NCI-H2081 (cell line): ENCODE results near the gene LCP2.

Experiments used
- DNase-seq, 2 experiments: peaks; one replicate each; lab custom pipeline; 2025; lab: John Stamatoyannopoulos, UW

Gene LCP2

DNA sequence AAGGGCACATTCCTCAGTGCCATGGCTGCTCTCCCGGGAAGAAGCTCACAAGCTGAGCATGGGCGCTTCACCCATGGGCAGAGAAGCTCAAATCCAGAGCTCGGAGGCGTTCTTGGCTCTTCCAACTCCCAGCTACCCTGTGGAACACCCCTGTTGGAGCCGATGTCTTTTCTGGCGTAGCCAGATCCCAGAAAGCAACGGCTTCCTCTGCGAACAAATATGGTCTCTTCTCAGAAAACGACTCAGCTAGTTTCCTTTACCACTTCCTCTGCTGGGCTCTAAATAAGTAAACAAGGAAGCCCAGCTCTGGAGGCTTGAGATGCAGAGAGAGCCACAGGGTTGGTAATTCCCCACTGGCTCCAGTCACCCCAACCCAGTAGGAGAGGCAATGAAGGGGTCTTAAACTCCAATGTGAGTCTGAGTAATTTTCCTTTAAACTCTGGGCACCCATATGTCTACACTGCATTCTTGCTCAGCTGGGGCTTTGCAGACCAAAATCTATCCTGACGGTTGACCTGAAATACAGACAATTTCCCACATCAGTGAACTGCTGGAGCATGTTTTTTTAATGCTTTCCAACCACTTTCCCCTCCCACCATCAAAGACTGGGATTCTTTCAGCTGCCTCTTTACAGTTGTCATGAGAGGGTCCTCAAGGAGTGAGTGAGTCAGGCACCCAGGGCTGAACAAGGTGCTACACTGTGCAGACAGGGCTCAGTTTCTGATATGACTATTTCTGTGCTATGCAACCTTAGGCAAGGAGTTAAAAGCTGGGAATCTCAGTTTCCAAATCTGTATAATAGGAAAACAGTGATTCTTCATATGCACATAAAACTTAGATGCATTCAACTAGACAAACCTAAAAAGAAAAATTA, at the start of gene LCP2:
Gene LCP2, minus strand, starts transcription at position 189 of the 874 bp plus-strand sequence. Its CDS starts 166 bp downstream, at position 23.
- DNase-seq: no peak

DNA sequence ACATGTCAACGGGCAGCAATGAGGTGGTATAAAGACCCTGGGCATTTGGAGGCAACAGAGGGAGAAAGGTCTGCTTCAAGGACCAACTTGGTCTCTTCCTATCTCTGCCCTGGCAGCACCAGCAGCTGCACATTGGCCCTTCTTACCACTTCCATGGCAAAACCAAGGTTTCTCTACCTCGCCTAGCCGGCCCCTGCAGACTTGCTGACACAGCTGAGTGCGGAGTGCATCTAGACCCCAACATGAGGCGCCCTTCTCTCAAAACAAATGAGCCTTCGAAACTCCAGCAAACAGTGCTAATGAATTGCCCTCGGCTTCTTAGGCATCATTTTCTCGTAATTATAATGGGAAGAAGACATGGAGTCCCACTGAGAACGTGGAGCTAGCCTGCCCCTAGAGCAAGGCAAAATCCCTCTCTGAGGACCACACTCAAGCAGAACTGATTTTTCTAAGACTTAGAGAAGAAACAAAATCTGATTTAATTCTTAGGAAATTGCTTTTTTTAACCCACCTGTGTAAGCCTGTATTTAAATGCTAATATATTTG, 49.5 kb upstream of the LCP2 start:
- no peak for DNase-seq

DNA sequence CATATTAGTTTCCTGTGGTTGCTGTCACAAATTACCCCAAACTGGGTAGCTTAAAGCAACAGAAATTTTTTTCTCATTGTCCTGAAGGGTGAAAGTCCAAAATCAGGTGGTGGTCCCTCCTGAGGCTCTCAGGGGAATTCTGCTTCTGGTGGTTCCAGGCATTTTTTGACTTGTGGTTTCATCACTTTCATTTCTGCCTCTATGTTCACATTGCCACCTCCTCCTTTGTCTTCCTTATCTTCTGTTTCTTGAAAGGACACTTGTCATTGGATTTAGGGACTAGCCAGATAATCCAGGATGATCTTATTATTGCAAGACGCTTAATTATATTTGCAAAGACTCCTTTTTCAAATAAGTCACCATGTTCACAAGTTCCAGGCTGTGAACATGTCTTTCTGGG, 48.4 kb upstream of the LCP2 start:
- no peak for DNase-seq

DNA sequence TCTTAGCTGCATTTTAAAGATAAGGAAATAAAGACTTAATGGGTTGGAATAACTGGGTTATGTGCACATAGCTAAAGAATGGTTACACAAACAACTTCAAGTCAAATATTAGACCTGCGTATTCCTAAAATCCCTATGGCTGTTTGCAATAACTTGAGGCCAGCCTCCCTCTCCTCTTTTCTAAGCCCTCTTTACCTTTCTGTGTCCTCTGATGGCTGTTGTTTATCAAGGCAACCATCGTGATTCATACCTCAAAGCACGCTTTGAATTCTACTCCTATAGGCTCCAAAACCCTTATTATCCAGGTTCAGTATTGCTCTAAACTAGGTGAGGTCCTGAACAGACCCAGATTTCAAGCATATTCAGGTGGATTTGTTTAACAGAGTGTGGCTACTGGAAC, 45.6 kb upstream of the LCP2 start:
- no peak for DNase-seq

DNA sequence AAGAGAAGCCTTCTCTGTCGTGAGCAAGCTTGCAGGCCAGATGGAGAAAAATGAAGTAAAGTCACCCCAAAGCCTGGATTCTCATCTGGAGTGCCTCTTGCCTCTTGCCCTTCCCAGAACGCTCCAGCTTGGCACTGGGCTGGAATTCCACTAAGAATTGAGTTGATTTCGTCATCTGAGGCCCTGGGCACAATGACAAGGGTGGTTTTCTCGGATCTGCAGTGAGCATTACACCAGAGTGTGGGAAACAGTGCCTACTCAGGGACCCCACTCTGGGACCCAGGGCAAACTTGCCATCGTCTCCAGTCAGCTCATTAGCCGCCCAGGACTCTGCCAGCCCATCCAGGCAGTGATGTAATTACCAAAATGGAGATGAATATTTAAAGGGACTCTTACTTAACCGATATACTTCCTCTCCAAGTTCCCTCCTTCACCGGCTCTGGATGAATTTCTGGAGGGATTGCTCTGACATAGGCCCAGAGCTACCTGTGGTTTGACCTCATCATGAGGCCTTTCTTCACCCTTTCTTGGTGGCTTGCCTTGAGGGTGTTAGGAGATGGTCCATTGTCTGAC, 44.7 kb upstream of the LCP2 start:
- DNase-seq: no peak

DNA sequence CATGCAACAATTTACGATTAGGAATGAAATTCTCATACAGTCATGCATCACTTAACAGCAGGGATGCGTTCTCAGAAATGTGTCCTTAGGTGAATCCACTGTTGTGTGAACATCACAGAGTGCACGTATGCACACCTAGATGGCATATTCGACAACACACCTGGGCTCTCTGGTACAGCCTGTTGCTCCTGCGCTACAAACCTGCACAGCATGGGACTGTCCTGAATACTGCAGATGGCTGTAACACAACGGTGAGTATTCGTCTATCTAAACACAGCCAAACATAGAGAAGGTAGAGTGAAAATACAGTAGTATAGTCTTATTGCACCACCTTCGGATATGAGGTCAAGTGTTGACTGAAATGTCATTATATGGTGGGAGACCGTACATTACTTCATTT, 44.0 kb upstream of the LCP2 start:
- no peak for DNase-seq

DNA sequence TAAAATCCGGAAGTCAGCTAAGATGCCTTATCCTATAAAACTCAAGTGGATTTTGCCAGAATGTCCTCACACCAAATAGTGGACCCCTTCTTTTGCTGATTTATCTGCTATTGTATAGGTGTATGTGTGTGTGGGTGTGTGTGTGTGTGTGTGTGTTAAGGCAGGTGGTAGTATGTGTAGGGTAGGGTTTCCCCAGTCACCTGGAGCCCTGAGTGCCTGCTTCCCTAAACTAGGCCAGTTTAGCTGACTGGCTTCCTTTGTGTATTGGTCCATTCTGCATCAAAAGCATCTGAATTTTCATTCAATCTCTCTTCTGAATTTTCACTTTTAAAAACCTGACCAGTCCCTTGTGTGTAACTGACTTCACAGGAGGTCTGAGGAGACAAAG, 42.2 kb upstream of the LCP2 start:
- no peak for DNase-seq

DNA sequence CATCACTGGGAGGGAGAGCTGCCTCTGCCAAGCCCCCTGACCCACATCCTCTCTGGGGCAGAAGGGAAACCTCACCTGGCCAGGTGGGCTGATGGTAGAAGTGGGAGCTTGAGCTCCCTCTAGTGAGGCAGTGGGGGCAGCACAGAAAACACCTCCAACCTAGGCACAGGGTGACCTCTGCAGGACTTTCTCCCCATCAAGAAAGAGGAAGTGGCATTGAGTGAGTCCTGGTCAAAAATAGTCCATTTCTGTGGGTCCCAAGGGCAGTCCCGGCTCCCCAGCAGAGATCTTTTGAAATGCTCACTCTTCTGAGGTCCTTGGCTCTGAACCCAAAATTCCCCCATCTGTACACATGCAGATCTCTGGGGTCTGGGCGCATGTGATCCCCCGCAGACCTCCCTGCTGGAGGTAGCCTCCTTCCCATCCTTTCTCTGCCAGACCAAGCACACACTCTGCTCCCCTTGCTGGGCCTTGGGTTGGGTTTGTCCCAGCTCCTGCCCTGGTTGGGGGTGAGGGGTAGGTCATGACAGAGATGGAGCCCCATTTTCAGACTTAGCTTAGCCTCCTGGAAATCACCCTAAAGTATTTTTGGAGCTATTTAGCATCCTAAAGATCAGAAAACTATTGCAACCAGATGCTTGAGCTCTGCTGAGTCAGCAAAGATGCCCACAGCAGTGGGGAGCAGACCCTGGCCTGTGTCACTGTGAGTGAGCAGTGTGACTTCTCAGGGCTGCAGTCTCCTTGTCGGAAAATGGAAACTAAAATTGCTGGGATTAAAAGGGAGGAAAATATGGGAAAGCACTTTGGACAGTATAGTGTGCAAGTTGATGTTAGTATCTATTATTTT, 41.6 kb upstream of the LCP2 start:
- DNase-seq: no peak

DNA sequence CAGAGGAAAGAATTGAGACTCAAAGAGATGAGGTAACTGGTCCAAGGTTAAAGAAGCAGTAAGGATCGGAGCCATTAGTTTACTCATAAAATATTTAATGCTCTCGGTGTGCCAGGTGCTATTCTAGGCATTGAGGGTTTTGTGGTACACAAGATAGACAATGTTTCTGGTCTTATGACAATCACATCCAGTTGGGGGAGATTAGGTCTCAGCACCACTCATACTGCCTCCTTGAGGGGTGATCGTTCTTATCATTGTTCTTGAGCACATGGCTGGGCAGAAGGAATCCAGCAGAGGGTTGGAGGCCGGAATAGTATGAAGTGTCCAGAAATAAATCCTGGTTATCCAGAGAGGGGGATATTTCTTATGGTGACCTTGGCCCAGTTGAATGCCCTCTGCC, 40.7 kb upstream of the LCP2 start:
- no peak for DNase-seq

DNA sequence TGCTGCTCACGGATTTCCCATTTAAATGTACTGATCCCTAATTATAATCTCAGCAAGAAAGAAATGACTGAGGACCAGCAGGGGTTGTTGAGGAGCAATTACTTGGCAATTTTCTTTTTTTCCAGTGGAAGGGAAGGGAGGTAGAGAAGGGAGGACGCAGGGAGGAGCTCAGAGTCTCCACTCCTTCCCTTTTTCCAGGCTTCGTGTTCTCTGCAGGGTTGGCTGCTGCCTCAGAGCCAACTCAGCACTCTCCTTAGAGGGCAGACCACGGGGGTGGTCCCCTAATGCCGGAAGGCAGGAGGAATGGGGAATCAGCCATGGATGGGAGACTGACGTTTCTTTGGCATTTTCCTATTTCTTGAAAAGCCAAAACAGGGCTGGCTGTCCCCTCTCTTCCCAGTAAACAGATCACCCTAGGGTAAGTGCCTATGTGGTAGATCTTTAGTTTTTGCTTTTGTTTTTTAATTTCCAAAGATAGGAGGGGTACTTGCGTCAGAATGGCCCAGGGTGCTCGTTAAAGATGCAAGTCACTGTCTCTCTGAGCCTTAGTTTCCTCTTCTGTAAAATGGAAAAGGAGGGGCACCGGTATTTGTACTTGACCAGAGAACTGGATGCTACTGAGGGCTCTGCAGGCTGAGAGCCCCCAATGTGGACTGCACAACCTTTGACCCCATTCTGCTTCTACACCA, 39.6 kb upstream of the LCP2 start:
- DNase-seq: no peak

DNA sequence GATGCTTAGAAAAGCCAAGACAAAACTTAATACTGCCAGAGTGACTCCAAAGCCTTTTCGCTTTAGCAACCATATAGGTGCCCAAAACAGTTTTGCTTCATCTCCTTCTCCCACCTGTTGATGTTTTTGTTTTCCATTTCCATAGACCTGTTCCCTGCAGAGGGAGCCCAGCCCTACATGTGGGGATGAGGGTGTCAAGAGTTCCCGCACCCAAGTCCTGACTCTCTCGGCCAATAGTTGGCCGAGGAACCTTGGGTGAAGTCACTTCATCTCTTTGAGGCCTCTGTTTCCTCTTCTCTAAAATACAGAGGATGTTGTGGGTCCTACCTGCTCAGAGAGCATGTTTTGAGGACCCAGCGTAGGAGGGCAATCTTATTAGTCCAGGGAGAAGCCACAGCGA, 38.5 kb upstream of the LCP2 start:
- no peak for DNase-seq

DNA sequence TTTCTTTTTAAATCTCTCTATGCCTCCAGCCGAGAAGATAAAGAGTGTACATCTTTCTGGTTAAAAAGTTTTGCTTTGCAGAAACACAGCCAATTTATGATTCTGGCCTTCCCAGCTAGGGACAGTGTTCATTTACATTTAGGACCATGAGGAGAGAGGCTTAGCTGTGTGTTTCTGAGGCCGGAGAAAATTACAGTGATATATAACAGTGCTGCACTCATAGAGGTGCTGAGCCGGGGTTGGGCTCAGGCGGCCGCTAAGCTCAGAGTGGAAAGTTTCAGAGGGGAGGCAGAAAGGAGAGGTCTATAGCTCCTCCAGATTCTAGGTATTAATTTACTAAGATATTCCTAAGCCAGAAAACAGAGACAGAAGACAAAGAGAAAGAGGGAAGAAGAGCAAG, 37.0 kb upstream of the LCP2 start:
- no peak for DNase-seq

DNA sequence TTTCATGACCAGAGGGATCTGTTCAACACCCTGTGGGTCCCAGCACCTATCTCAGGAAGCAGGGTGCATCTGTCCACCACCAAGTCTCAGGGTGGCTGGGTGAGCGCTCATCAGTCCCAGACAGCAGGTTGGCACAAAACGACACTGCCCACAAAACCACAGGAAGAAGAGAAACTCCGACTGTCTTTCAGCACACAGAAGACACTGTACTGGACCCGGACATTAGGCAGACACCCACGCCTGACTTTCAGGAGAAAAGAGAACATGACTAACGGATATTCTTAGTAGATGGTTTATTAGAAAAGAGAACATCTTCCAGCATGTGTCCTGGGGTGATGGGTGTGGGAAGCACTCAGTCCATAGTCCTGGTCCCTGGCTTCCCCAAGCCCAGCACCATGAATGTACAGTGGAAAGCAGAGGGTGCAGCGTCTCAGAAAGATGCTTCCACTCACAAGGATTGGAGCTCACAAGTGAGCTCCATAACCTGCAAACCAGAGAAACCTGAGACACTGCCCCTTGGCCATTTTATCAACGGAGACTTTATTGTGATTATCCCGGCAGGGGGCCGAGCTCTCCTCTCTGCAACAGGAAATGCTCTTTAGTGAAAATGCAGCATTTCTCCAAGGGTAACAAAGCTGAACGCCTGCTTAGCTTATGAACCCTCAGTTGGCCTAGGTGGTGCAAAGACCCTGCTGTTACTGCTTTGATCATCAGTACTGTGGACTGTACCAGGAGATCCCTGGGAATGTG, 35.8 kb upstream of the LCP2 start:
- DNase-seq: no peak

DNA sequence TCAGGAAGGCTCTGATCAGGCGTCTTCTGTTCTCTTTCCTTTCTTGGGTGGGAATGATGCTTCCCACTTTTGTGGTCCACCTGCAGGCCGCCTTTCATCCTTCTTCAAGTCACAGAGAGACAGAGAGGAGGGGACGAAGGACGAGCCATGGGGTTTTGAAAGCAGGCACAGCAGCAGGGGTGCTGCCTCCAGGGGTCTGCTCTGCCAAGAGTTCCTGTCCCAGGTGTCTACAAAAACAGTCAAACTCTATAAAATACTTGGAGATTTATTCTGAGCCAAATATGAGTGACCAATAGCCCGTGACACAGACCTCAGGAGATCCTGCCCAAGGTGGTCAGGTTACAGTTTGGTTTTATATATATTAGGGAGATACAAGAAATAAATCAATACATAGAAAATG, 34.5 kb upstream of the LCP2 start:
- no peak for DNase-seq

DNA sequence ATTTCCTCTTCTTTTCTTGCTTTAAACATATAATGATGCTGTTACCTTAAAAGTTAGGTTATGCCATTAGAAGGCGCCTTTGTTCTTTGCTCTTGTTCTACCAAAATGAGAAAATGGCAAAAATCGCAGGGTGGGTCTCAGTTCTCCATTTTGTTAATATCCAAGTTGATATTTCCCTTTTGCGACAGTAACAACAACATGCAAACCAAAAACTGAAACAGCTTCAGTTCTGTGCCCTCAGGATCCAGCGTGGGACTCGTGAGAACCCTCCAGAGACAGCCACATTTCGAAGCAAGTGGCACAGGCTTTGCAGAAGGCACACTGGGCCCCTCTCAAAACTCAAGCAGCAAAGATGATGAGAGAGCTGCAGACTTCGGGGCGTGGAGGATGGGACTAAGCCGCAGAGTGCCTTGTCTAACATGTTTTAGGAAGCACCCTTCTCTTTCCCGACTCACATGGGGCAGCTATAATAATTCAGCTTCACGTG, 33.0 kb upstream of the LCP2 start:
- no peak for DNase-seq

DNA sequence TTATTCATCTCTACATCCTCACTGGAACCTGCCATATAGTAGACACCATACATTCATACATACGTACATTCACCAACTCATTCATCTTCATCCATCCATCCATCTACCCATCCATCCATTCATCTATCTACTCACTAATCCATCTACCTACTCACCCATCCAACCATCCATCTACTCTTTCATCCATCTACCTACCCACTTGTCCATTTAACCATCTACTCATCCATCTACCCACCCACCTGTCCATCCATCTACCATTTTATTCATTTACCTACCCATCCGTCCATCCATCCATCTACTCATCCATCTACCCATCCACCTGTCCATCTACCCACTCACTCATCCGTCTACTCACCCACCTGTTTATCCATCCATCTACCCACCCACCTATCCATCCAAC, 31.9 kb upstream of the LCP2 start:
- no peak for DNase-seq

DNA sequence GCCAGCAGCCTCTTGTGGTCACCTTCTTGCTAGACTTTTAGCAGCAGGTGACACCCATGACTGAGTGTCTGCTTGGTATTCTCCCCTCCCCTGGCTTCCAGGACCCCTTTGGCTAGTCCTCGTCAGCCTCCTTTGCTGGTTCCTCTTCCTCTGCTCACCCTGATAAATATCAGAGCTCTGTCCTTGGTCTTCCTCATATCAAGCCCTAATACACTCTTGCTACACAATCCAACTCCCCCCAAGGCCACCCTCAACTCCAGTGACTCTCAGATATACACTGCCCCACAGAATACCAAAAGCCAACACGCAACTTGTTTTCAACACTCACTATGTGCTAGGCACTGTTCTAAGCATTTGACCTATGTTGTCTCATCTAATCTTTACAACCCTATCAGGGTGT, 30.3 kb upstream of the LCP2 start:
- DNase-seq: no peak

DNA sequence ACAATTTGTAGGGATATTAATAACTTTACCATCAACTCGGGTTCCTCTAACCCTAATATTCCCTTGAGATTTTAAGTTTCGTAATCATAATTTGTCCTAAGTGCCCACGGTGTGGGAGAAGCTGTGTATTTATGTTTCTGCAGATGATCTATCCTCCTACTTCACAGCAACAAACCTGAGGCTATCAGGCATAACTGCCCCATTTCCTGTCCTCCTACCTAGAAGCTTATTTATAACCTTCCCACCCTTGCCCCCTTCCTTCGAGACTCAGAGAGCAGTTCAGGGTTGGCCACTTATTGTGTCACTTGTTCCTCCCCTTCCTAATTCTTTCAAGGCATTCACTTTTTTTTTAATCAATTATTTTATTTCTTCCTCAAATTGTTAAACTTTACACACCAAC, 29.6 kb upstream of the LCP2 start:
- no peak for DNase-seq

DNA sequence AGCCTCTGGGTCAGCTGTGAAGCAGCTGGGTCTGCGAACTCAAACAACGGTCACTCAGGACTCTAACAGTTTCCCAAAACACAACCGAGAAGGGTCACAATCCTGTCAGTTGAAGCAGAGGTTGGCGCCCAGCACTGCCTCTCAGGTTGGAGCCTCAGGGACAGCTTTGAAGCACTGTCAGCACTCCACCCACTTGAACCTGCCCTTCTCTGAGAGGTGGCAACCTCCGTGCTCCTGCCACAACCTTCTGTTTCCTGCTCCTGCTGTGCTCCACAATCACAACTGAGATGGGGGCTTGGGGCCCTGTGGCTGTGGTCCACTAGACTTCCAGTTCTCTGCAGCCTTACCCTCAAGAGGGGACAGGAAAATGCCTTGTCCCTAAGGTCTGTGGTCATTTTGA, 21.7 kb upstream of the LCP2 start:
- no peak for DNase-seq

DNA sequence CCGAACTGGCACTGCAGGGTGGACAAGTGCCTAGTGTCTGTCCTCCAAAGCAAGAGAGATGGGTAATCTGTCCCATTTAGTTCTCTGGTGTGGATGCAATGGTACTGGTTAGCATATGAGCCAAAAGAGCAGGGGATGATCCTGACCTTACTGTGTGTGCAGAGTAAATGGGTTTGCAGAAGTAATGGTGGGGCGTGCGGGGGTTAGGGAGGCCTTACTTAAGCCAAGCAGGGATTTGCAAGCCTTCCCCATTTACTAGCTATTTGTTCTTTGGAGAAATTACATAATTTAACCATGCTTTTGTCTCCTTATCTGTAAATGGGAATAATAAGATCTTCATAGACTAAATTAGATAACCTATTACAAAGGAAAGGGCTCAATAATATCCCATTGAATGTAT, 19.9 kb upstream of the LCP2 start:
- DNase-seq: no peak

DNA sequence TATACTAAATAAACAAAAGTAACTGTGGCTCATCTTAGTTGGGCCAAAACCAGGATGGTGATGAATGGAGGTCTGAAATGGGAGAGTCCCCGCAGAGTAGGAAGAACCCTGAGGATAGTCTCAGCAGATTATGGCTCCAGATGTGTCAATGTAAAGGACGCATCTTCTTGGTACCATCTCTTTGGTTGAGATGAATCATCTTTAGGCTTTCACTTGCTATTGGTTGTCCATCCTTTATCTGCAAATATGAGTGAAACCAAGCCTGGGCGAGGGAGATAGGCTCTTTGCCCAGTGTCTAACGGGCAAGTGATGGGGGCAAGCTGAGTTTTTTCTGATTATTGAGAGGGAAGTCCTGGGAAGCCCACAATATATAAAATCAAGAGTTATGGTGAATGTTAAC, 19.4 kb upstream of the LCP2 start:
- DNase-seq: no peak
